ENCODE measurements around the gene CDH24. TPM values are rescaled to one million over a fixed set of nuclear protein-coding genes. Genes with fewer than 3 reads are reported as not detected.

Gene CDH24
- total RNA-seq, 1 donor from 2014 or later, result 5.9 TPM

GRCh38 chr14:23062002-23062401 lies 4.7 kb upstream of the CDH24 start:
- peaks cover 9% of the 10 kb centered on the region for H3K36me3 ChIP-seq (ENCODE audit: control insufficient read depth, insufficient read depth, low read length)
- no peaks in the 10 kb centered on the region for H3K27me3 ChIP-seq (ENCODE audit: control insufficient read depth, insufficient read depth, low read length)
- no peak for TF ChIP-seq CTCF (IDR thresholded peaks at IDR 0.05; ENCODE audit: insufficient read depth, low read length, poor library complexity, severe bottlenecking)
- H3K4me3 ChIP-seq (ENCODE audit: low read depth, low read length), result no peak overlapping the region
- peak; percentile 85 for DNase-seq (ENCODE audit: low read depth)

GRCh38 chr14:23060536-23061260 lies 3.4 kb upstream of the CDH24 start:
- H3K36me3 ChIP-seq (ENCODE audit: control insufficient read depth, insufficient read depth, low read length), result peaks cover 5% of the 10 kb centered on the region
- H3K4me3 ChIP-seq (ENCODE audit: low read depth, low read length), result no peak overlapping the region
- no peak for DNase-seq (ENCODE audit: low read depth)
- H3K27me3 ChIP-seq (ENCODE audit: control insufficient read depth, insufficient read depth, low read length), result no peaks in the 10 kb centered on the region
- no peak for TF ChIP-seq CTCF (IDR thresholded peaks at IDR 0.05; ENCODE audit: insufficient read depth, low read length, poor library complexity, severe bottlenecking)

- Histone ChIP-seq H3K4me3 (ENCODE audit: low read depth, low read length) (no peak overlapping the region), H3K36me3 (ENCODE audit: control insufficient read depth, insufficient read depth, low read length) (peaks cover 5% of the 10 kb centered on the region), H3K27me3 (ENCODE audit: control insufficient read depth, insufficient read depth, low read length) (no peaks in the 10 kb centered on the region)
- no peak for DNase-seq (ENCODE audit: low read depth)
- TF ChIP-seq CTCF (IDR thresholded peaks at IDR 0.05; ENCODE audit: insufficient read depth, low read length, poor library complexity, severe bottlenecking), result no peak
Measured at GRCh38 chr14:23058654-23059504, 1.6 kb upstream of the CDH24 start.

GRCh38 chr14:23057757-23058653 lies 685 bp upstream of the CDH24 start:
- peak; percentile 38 for DNase-seq (ENCODE audit: low read depth)
- Histone ChIP-seq H3K27me3 (ENCODE audit: control insufficient read depth, insufficient read depth, low read length) (no peaks in the 10 kb centered on the region), H3K4me3 (ENCODE audit: low read depth, low read length) (peak overlapping the region; percentile 49), H3K36me3 (ENCODE audit: control insufficient read depth, insufficient read depth, low read length) (peaks cover 3% of the 10 kb centered on the region)
- TF ChIP-seq CTCF (IDR thresholded peaks at IDR 0.05; ENCODE audit: insufficient read depth, low read length, poor library complexity, severe bottlenecking), result peak; percentile 93

- H3K36me3 ChIP-seq (ENCODE audit: control insufficient read depth, insufficient read depth, low read length), result peaks cover 3% of the 10 kb centered on the region
- DNase-seq (ENCODE audit: low read depth), result no peak
- peak; percentile 92 for TF ChIP-seq CTCF (IDR thresholded peaks at IDR 0.05; ENCODE audit: insufficient read depth, low read length, poor library complexity, severe bottlenecking)
- no peaks in the 10 kb centered on the region for H3K27me3 ChIP-seq (ENCODE audit: control insufficient read depth, insufficient read depth, low read length)
- H3K4me3 ChIP-seq (ENCODE audit: low read depth, low read length), result peak overlapping the region; percentile 49
Measured at GRCh38 chr14:23056145-23056955, 970 bp downstream of the CDH24 start.
